Parathyroid adenoma (tissue), 2 donors: ENCODE measurements around the gene EGFLAM.
"Not testable (repeated sequence)": the region's sequence is repeated elsewhere in the genome, so short reads cannot be mapped to it uniquely, and the experiment has no call there.

Experiments
- H2AFZ ChIP-seq: fragments of 300-600 bp; sonication (generic); one replicate; pipeline ENCODE4 v1.7.0; 2017; ENCODE audit warnings: antibody characterized with exemption, mild to moderate bottlenecking
- H3K27ac ChIP-seq: fragments of 300-600 bp; sonication (generic); one replicate; pipeline ENCODE4 v1.7.0; 2017
- H3K27me3 ChIP-seq: fragments of 300-600 bp; sonication (generic); one replicate; pipeline ENCODE4 v1.7.0; 2017; ENCODE audit warnings: low read length; ENCODE audit not compliant: control insufficient read depth, insufficient read depth
- H3K36me3 ChIP-seq: fragments of 300-600 bp; sonication (generic); one replicate; pipeline ENCODE4 v1.7.0; 2017; ENCODE audit warnings: low read length; ENCODE audit not compliant: control insufficient read depth, insufficient read depth
- H3K4me1 ChIP-seq: fragments of 300-600 bp; sonication (generic); one replicate; pipeline ENCODE4 v1.7.0; 2017; ENCODE audit warnings: control low read depth
- H3K4me2 ChIP-seq: fragments of 300-600 bp; sonication (generic); one replicate; pipeline ENCODE4 v1.7.0; 2017; ENCODE audit warnings: low read length
- H3K4me3 ChIP-seq: fragments of 300-600 bp; sonication (generic); one replicate; pipeline ENCODE4 v1.7.0; 2017; ENCODE audit warnings: low read depth, low read length
- H3K79me2 ChIP-seq: fragments of 300-600 bp; sonication (generic); one replicate; pipeline ENCODE4 v1.7.0; 2017; ENCODE audit warnings: control low read depth
- H3K9ac ChIP-seq: fragments of 300-600 bp; sonication (generic); one replicate; pipeline ENCODE4 v1.7.0; 2017; ENCODE audit warnings: mild to moderate bottlenecking
- H3K9me3 ChIP-seq: fragments of 300-600 bp; sonication (generic); one replicate; pipeline ENCODE4 v1.7.0; 2017; ENCODE audit warnings: low read length; ENCODE audit not compliant: control insufficient read depth
- TF ChIP-seq, protein P1 (sequence below): fragments of 300-600 bp; sonication (generic); IDR thresholded peaks from one replicate; pipeline ENCODE4 v1.7.0; 2017; ENCODE audit warnings: antibody characterized with exemption, mild to moderate bottlenecking
- donor health status: primary hyperparathyroidism.

The EGFLAM gene

GRCh38 chr5:38414348-38414747, 156.0 kb downstream of the EGFLAM start:
- no peak overlapping the region for H3K27ac ChIP-seq
- H3K4me1 ChIP-seq, result peaks cover 6% of the 10 kb centered on the region
- H3K4me2 ChIP-seq, result no peak overlapping the region
- TF ChIP-seq, protein P1, sequence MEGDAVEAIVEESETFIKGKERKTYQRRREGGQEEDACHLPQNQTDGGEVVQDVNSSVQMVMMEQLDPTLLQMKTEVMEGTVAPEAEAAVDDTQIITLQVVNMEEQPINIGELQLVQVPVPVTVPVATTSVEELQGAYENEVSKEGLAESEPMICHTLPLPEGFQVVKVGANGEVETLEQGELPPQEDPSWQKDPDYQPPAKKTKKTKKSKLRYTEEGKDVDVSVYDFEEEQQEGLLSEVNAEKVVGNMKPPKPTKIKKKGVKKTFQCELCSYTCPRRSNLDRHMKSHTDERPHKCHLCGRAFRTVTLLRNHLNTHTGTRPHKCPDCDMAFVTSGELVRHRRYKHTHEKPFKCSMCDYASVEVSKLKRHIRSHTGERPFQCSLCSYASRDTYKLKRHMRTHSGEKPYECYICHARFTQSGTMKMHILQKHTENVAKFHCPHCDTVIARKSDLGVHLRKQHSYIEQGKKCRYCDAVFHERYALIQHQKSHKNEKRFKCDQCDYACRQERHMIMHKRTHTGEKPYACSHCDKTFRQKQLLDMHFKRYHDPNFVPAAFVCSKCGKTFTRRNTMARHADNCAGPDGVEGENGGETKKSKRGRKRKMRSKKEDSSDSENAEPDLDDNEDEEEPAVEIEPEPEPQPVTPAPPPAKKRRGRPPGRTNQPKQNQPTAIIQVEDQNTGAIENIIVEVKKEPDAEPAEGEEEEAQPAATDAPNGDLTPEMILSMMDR, result no peak
- no peaks in the 10 kb centered on the region for H3K27me3 ChIP-seq
- no peak overlapping the region for H2AFZ ChIP-seq
- no peaks in the 10 kb centered on the region for H3K79me2 ChIP-seq
- no peak overlapping the region for H3K4me3 ChIP-seq
- no peaks in the 10 kb centered on the region for H3K9me3 ChIP-seq
- no peak overlapping the region for H3K9ac ChIP-seq
- H3K36me3 ChIP-seq, result no peaks in the 10 kb centered on the region

- H3K4me2 ChIP-seq, H3K4me3 ChIP-seq, H3K9me3 ChIP-seq, H3K9ac ChIP-seq, H3K36me3 ChIP-seq, H3K79me2 ChIP-seq, H3K27me3 ChIP-seq, H2AFZ ChIP-seq, H3K27ac ChIP-seq, H3K4me1 ChIP-seq: not testable (repeated sequence)
These were observed 157.4 kb downstream of the EGFLAM start for GRCh38 chr5:38415772-38416171.

- H3K4me1 ChIP-seq, result peaks cover 6% of the 10 kb centered on the region
- no peaks in the 10 kb centered on the region for H3K36me3 ChIP-seq
- no peak overlapping the region for H2AFZ ChIP-seq
- no peaks in the 10 kb centered on the region for H3K27me3 ChIP-seq
- no peaks in the 10 kb centered on the region for H3K79me2 ChIP-seq
- no peak overlapping the region for H3K4me2 ChIP-seq
- H3K27ac ChIP-seq, result no peak overlapping the region
- H3K9ac ChIP-seq, result no peak overlapping the region
- H3K4me3 ChIP-seq, result no peak overlapping the region
- no peaks in the 10 kb centered on the region for H3K9me3 ChIP-seq
- TF ChIP-seq, protein P1, result no peak
These were observed 159.3 kb downstream of the EGFLAM start for GRCh38 chr5:38417658-38418017.

DNA sequence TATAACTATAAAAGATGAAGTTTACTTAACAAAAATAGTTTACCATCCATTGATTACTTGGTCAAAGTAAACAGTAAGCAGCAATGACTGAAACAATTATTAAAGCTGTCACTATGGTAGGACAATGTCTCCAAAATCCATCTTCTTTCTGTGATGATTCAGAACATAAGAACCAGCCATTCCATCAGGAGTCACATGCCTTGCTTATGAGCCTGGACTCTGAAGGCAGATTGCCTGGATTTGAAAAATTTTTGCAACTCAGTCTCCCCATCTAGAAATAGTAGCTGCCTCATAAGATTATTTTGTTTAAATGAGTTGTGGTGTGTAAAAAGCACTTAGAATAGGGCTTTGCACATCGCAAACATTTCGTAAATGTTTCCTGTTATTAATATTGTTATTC, 161.9 kb downstream of the EGFLAM start:
- H3K4me2 ChIP-seq, result no peak overlapping the region
- no peaks in the 10 kb centered on the region for H3K79me2 ChIP-seq
- H3K9ac ChIP-seq, result no peak overlapping the region
- no peak overlapping the region for H3K4me3 ChIP-seq
- H3K27me3 ChIP-seq, result no peaks in the 10 kb centered on the region
- H3K4me1 ChIP-seq, result peaks cover 6% of the 10 kb centered on the region
- no peak overlapping the region for H3K27ac ChIP-seq
- no peaks in the 10 kb centered on the region for H3K9me3 ChIP-seq
- TF ChIP-seq, protein P1, result no peak
- H3K36me3 ChIP-seq, result no peaks in the 10 kb centered on the region
- H2AFZ ChIP-seq, result no peak overlapping the region

DNA sequence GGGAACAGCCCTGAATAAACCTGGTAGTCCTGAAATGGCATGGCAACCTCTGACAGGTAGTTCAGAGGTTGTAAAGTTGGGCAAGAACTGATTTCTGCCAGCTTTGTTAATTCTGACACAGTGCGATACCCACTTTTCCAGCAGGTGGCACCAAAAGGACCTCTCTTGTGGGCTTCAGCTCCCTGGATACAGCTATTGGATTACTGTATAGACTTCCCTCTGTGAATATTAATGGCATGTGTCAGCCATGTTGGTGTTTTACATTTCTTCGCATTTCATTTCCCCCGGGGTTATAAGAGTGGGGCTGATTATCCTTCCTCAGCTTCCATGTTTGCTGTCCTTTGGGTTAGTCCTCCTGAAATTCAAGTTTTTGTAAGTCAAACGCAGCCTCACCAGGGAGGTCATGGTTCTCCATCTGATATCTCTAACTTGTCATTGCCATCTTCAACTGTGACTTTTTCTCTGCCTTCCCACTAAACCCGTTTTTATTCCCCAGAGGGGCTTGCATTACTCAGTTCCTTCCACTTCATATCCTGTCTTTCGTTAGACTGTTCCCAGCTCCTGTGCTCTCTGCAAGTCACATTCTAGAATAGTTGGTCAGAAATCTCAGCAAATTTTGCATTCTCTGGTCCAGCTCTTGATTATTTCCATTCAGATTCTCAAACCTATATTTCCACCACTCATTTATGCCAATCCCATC, 162.5 kb downstream of the EGFLAM start:
- H3K9me3 ChIP-seq, result no peaks in the 10 kb centered on the region
- TF ChIP-seq, protein P1, result peak; percentile 55
- H3K4me1 ChIP-seq, result peaks cover 6% of the 10 kb centered on the region
- no peaks in the 10 kb centered on the region for H3K27me3 ChIP-seq
- no peak overlapping the region for H3K27ac ChIP-seq
- no peak overlapping the region for H2AFZ ChIP-seq
- no peaks in the 10 kb centered on the region for H3K79me2 ChIP-seq
- no peak overlapping the region for H3K4me3 ChIP-seq
- no peak overlapping the region for H3K9ac ChIP-seq
- H3K4me2 ChIP-seq, result no peak overlapping the region
- H3K36me3 ChIP-seq, result no peaks in the 10 kb centered on the region
